ENCODE data around the gene KCNH1.
"Not testable (repeated sequence)": the region's sequence is repeated elsewhere in the genome, so short reads cannot be mapped to it uniquely, and the experiment has no call there.

The KCNH1 gene

DNA sequence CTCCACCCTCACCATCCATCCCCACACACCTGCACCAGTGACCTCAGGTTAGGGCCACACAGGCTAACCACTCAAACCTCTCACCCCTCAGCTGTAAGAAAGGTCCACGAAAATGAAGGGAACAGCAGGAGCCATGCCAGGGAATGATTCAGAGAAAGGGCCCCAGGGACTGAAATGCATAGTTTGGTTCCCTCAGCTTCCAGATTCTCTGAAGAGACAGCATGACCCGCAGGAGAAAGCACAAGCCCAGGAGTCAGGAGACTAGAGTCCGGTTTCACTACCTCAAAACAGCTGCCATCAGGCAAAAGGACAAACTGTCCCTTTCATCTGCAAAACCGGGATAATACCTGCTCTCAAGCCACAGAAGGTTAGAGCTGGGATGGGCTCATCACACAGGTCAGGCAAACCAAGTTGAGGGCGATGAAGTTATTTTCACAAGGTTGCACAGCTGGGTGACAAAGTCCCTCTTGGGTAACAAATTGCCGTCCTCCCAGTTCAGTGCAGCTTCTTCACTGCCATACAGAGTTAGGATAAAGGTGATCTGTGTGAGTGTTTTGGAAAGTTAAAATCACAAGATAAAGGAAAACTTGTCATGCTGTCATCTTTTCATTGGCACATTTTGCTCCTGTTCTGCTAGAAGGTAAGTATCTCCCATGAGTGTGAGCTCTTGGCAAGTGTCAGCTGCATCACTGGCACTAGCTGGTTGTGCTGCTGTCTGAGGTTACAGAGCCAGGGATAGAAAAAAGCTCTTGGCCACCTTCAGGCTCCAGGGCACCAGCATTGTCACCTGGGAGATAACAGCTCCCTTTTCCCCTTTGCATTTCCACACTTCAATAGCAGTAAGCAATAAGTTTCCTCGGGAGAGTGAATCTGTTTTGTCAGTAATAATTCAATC, 120.4 kb downstream of the KCNH1 start:
- no peak for DNase-seq (ENCODE audit: low read depth in 1 of 2, low spot score in 1 of 2)

DNA sequence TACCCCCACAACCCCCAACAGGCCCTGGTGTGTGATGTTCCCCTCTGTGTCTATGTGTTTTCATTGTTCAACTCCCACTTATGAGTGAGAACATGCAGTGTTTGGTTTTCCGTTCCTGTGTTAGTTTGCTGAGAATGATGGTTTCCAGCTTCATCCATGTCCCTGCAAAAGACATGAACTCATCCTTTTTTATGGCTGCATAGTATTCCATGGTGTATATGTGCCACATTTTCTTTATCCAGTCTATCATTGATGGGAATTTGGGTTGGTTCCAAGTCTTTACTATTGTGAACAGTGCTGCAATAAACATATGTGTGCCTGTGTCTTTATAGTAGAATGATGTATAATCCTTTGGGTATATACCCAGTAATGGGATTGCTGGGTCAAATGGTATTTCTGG, 122.8 kb downstream of the KCNH1 start:
- not testable (repeated sequence) for DNase-seq (ENCODE audit: low read depth in 1 of 2, low spot score in 1 of 2)

GRCh38 chr1:211009944-211010343, 124.0 kb downstream of the KCNH1 start:
- DNase-seq (ENCODE audit: low read depth in 1 of 2, low spot score in 1 of 2) = no peak

DNA sequence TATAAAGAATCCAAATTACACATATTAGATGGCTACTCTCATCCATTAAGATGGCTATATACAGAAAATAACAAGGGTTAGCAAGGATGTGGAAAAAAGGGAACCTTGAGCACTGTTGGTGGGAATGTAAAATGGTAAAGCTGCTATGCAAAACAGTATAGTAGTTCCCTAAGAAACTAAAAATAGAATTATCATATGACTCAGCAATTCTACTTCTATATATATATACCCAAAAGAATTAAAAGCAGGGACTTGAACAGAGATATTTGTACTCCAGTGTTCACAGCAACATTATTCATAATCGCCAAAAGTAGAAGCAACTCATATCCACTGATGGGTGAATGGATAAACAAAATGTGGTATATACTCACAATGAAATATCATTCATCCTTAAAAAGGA, 126.1 kb downstream of the KCNH1 start:
- DNase-seq (ENCODE audit: low read depth in 1 of 2, low spot score in 1 of 2) = no peak

- not testable (repeated sequence) for DNase-seq (ENCODE audit: low read depth in 1 of 2, low spot score in 1 of 2)
Observed at GRCh38 chr1:210995931-210996330, 138.0 kb downstream of the KCNH1 start.

DNA sequence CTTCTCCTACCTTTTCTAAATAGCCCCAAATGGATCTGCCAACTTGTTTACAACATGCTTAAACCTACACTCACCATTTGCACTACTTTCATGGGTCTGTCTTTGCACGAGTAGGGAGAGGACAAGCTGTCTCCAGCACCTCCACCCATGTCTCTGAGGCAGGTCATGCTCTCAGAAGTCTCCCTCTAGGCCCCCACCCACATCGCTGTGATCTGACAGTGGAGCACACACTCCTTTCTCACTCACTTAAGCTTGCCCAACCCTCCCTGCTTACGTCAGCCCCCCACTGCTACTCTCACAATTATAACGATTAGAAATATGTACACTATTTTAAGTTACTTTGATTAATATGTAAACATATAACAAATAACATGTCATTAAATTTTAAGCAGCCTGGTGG, 141.1 kb downstream of the KCNH1 start:
- no peak for DNase-seq (ENCODE audit: low read depth in 1 of 2, low spot score in 1 of 2)

- DNase-seq (ENCODE audit: low read depth in 1 of 2, low spot score in 1 of 2) = no peak
Observed at GRCh38 chr1:210989905-210990304, 144.0 kb downstream of the KCNH1 start.

DNA sequence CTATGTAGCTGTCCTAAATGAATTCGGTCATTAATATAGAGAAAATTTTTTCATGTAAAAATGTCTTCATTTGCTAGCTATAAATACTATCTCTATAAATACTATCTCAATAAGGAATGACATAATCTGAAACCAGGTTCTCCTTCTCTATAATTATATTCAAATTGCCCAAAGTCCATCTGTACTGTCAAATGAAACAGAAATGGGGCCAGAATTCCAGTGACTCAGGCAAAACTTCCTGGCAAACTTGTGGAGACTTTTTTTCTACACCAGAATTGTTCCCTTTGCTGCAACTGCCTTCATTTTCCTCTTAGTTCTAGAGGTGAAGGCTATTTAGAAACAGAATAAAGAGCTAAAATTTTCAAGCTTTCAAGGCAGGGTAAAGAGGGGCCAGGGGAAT, 152.5 kb downstream of the KCNH1 start:
- DNase-seq (ENCODE audit: low read depth in 1 of 2, low spot score in 1 of 2) = no peak

- no peak for DNase-seq (ENCODE audit: low read depth in 1 of 2, low spot score in 1 of 2)
Observed at GRCh38 chr1:210980082-210980481, 153.9 kb downstream of the KCNH1 start.

DNA sequence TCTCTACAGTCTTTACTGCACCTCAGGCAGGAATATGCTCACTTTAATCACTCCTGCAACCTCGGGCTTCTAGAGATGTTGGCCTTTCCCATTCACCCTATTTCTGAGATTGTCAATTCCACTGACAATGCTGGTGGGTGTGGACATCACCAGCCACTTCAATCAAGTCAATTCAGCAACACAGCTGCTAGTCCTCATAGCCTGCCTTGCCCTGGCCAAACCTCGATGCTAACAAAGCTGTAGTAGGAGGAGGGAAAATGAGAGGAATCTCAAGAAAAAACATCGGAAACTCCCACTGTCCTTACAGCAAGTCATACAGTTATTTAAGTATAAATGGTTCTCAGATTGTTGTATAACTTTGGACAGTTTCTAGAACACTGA, 155.0 kb downstream of the KCNH1 start:
- DNase-seq (ENCODE audit: low read depth in 1 of 2, low spot score in 1 of 2) = no peak

DNA sequence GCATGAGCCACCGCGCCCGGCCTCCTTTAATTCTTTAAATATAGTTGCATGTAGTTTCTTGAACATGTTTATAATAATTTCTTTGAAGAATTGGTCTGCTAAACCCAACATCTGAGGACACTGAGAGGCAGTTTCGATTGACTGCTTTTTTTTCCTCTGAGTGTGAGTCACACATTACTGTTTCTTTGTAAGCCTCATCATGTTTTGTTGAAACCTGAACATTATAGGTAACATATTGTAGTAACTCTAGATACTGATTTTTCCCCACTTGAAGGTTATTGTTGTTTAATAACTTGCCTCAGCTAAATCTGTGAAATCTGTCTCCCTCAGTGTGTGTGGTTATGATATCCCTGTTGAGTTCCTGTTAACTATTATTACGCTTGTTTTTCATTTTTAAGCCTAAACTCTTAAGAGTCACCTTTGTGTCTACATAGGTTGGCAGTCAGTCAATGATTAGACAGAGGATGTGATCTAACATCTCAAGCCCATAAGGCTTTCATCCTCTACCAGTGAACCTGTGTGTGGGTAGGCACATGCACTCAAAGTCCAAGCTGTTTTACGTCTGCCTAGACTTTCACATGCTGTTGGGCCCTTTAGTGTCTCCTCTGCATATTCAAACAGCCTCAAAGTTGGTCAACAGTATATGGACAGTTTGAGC, 155.5 kb downstream of the KCNH1 start:
- DNase-seq (ENCODE audit: low read depth in 1 of 2, low spot score in 1 of 2) = no peak

DNA sequence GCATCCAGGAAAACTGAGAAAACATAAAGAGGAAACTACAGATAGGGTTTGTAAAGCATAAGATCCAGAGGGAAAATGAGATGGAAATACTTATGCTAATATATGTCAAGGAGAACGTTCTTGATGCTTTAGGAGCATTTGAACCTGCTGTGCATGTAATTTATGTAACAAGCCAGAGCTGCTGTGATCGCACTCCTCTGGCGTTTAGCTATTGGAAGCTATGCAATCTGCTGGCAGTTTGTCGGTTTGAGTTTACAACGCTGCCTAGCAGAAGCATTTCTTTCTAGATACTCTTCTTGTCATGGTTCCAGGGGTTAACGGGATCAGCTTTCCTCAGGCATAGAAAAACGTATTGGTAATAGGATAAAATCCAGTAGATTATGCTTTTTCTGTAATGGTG, 182.7 kb downstream of the KCNH1 start:
- no peak for DNase-seq (ENCODE audit: low read depth in 1 of 2, low spot score in 1 of 2)

- DNase-seq (ENCODE audit: low read depth in 1 of 2, low spot score in 1 of 2) = peak in 1 of 2 donors; percentile 27
Observed at GRCh38 chr1:210949940-210950546, 183.9 kb downstream of the KCNH1 start.

DNA sequence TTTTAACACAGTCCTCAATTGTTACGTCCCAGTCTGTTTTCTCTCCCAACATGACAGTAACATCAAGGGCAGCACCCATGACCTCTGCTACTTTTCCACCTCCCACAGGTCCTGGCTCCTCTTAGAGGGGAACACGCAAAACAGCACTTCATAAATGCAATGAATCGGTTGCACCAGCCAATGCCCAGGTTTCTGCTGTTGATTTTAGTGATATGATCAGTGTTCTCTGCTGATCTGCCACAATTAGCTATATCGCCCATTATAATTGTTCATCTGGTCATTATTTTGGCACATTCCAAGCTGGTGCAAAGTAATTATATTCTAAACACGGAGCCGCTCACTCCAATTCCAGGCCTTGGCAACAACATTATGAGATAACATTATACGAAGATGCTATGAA, 184.5 kb downstream of the KCNH1 start:
- no peak for DNase-seq (ENCODE audit: low read depth in 1 of 2, low spot score in 1 of 2)

- DNase-seq (ENCODE audit: low read depth in 1 of 2, low spot score in 1 of 2) = no peak
Observed at GRCh38 chr1:210949039-210949438, 184.9 kb downstream of the KCNH1 start.

- no peak for DNase-seq (ENCODE audit: low read depth in 1 of 2, low spot score in 1 of 2)
Observed at GRCh38 chr1:210944252-210944651, 189.7 kb downstream of the KCNH1 start.

- DNase-seq (ENCODE audit: low read depth in 1 of 2, low spot score in 1 of 2) = no peak
Observed at GRCh38 chr1:210942513-210942912, 191.4 kb downstream of the KCNH1 start.

DNA sequence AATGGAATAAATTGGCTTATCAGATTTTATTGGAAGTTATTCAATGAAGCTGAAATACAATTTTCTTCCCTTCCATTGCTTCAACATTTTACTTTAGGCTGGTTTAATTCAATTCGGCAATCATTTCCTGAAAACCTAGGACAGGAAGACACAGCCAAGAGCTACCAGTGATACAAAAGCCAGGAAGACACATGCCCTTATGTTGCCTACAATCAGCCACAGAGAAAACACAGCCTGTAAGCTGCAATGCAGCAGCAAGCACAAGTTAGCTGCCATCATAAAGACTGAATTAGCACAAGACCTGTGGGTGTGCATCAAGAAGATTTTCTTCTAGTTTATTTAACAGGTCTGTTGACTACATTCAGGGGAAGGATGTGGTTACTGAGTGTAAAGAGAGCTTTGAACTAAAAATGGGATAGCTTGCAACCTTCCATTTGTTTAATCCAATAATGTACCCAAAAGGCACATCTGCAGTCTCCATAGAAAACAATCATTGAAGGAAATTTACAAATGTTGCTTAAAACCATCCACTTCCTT, 193.8 kb downstream of the KCNH1 start:
- no peak for DNase-seq (ENCODE audit: low read depth in 1 of 2, low spot score in 1 of 2)

GRCh38 chr1:210938416-210938925, 195.5 kb downstream of the KCNH1 start:
- DNase-seq (ENCODE audit: low read depth in 1 of 2, low spot score in 1 of 2) = no peak

DNA sequence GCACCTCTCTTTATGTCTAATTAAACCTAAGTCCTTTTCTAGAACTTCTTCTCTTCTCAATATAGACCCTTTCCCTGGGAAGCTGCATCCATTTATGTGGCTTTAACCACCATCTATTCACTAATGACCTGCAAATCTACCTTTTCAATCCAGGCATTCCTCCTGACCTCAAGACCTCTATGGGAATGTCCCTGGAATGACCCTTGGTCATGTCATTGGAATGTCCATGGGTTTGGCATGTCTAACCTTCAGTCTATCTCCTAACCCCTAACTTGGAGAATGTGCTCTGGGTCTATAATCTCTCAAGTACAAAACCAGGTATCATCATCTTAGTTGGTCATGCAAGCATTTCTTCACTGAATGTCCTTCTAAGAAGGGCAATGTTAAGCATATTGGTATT, 196.1 kb downstream of the KCNH1 start:
- no peak for DNase-seq (ENCODE audit: low read depth in 1 of 2, low spot score in 1 of 2)

DNA sequence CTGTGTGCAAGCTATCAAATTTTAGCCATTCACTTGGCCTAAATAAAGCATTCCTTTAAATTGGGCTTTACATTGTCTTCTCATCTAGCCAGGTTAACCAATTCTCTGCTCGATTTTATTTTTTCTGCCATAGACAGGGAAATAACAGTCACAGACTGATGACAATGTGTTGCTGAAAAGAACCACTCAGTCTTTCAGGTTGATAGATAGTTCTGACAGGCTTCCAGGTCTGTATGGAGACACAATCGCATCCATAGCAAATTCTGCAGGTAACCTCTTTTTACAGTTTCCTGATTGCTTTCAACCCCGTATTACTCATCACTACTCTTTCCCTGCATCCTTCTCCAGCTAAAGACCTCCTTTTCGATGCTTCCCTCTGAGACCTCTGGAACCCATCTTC, 198.0 kb downstream of the KCNH1 start:
- DNase-seq (ENCODE audit: low read depth in 1 of 2, low spot score in 1 of 2) = no peak

GRCh38 chr1:210932104-210932503, 201.8 kb downstream of the KCNH1 start:
- no peak for DNase-seq (ENCODE audit: low read depth in 1 of 2, low spot score in 1 of 2)

Data from stimulated activated CD4-positive, alpha-beta T cell treated with anti-CD3 and anti-CD28 coated beads, Interleukin-15, amount 100 ng/mL, for 1 hour (primary cell).